HG02840 (cell line): ENCODE measurements around the gene PAPOLA.

ENCODE experiments used
- ATAC-seq: cut with Tn5 transposase; IDR thresholded peaks from one replicate; pipeline ENCODE4 v1.9.1; 2021; ENCODE audit warnings: mild to moderate bottlenecking, moderate library complexity, moderate number of reproducible peaks; ENCODE audit not compliant: unreplicated experiment, low FRiP score

PAPOLA gene

DNA sequence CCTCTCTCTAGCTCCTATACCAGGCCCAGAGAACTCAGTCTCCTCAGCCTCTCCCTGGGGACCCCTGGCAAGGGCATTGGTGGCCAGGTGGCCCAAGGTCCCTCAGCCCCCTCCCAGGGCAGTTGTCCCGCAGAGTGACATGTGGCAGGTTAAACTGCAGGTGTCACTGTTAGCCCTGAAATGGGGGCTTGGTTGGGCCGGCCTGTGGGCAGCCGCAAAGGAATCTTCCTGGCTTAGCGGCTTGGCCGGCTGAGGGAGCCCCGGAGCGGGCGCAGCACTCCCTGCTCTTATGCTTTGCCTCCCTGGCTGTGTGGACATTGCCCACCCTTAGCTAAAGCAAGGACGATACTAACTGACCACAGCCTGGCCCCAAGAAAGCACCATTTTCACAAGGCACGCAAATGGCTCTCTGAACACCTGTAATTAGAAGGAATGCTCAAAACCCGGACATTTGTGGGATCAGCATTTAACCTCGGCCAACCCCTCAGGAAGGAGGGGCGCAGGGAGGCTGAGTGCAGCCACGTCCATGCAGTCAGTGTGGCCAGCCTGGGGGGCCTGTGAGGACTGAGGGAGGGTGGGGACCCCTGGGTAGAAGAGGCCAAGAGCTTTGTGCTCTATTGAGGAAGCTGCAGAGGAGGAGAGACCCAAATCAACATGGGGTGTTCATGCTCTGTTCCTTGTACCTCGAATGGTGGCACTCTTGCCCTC is 82.2 kb downstream of the PAPOLA start:
- no peak for ATAC-seq

DNA sequence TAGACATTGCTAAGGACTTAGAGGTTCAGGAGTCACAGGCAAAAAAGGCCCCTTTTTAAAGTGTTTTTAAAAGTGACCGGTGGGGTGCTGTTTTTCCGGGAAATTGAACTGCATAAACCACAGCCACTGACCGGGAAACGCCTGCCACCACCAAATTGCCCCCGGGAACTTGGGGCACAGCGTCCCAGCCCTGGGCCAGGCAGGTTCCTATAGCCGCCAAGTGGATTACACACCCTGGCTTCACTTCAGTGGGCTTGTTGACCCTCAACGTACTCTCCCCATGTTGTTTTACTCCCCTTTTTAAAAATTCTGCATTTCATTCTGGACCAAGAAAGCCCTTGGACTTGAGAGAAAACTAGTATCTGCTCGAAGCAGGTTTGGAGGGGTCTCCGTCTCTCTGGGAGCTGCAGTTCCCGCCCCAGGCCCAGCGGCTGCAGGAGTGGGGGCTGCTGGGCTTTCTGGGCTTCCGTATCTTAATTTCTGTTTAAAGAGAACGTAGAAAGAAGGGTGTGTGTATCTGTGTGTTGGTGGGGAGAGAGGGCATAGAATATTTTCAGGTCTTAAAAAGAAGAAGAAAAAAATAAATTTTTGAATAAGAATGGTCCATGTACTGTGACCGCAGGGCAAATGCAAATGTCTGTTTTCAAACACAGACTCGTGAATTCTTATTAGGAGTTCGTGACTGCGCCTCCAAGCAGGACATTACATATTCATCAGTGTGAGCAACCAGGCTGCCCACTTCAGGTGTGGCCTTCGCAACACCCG is 82.9 kb downstream of the PAPOLA start:
- ATAC-seq, result no peak

DNA sequence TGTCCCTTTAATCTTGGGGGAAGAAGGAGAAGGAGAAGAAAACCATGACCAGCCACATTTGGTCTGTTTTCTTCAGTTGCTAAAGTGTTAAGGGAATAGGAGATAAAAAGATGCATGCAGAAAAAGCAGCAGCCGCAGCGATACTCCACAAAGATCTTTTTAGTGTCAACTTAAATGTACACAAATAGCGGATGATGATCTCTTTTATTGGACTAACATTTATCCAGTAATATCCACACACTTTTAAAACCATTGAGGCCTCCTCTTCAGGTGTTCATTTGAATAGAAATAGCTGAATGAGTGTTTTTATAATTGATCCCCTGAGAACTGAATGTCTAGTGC is 83.5 kb downstream of the PAPOLA start:
- ATAC-seq, result no peak

- no peak for ATAC-seq
Observed at GRCh38 chr14:96586056-96586455, 83.9 kb downstream of the PAPOLA start.

- ATAC-seq, result no peak
Observed at GRCh38 chr14:96586921-96587822, 85.0 kb downstream of the PAPOLA start.

DNA sequence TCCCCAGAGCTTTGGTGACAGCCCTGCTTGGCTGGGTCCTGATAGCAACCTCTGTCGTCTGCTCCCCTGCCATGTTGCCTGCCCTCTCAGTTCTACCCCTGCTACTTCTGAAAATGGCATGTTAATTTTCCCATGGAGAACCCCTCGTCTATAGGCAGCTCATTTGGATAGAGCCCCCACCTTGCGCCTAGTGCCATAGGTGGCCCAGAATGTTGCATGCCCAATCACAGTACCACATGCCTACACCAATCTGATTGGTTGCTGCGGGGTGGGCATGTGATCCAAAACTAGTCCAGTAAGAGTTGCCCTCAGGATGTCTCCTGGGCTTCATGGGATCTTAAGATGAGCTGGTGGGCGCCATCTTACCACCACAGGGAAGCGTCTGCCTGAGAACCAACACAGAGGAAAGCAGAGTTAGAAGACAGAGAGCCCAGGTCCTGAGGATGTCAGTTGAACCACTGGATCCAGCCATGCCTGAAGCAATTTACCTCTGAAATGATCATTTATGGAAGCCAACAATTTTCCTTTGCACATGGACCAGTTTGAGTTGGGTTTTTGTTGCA is 85.7 kb downstream of the PAPOLA start:
- ATAC-seq, result no peak

DNA sequence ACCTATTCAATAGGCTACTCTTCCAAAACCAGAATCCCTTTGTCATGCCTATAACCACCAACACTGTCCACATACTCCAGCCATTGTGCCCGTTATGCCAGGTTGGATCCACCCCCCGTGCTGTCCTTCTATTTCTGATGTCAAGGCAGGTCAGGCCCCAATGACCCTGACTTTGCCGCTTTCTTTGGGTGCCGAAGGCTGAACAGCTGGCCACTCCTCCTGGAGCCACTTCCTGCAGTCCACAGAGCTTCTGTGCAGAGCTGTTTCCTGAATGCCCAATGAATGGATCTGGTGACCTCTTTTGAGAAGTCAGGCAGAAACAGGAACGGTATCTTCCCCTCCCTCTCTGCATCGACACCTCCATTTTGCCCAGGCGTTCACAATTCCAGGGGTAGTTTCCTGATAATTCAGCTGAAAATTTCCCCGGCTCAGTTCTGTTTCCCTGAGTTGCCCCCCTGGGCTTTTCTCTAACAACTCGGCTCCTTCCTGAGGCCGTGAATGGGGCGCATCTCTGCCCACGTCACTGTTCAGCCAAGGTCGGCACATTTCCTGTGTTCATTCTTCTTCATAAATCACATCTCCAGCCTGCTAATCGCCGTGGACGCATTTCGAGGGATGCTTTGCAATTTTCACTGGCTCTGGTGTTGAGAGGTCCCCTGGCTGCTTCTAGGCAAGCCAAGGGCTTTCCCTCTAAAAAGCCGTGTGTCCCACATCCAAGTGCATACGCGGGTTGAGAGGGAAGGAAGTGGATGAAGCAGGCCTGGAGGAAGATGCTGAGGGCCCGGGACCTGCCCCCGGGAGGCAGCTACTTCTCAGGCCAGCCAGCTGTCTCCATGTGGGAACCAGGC is 86.5 kb downstream of the PAPOLA start:
- ATAC-seq, result no peak

DNA sequence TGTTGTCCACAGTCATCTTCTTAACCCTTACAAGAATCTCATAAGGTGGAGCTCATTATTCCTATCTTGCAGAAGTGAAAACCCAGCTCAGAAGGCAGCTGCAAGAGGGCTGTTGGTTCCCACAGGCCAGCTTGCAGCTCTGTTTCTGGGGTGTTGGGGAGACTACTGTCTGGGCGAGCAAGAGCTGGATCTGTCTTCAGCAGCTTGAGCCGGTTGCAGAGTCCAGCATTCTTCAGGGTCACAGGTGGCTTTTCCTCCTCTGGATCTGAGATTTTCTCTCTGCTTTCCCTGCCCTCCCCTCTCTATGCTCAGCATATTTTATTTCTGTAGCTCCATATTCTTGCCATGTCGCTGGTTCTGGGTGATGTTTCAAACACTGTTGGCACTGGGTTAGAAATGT is 87.4 kb downstream of the PAPOLA start:
- no peak for ATAC-seq

GRCh38 chr14:96590190-96590864 is 88.1 kb downstream of the PAPOLA start:
- ATAC-seq, result no peak

GRCh38 chr14:96592591-96593386 is 90.6 kb downstream of the PAPOLA start:
- peak; percentile 74 for ATAC-seq

- no peak for ATAC-seq
Observed at GRCh38 chr14:96594961-96595360, 92.8 kb downstream of the PAPOLA start.

DNA sequence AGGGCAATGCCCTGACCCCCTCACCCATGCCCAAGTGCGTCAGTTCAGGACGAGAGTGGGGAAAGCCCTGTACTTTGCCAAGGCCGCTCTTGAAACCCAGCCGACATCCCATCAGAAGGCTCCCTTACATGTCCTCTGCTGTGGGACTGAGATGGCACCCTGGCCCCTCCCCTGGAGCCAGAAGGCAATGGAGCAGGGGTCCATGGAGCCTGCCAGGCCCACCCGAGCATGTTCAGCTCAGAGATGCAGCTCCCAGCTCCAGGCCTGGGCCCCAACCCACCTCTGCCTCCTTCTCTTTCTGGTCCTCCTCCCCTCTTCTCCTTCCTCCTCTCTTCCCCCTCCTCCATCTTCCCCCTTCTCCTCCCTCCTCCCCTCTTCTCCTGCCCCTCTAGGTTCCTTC is 95.5 kb downstream of the PAPOLA start:
- ATAC-seq, result no peak

- ATAC-seq, result no peak
Observed at GRCh38 chr14:96598332-96598928, 96.2 kb downstream of the PAPOLA start.

DNA sequence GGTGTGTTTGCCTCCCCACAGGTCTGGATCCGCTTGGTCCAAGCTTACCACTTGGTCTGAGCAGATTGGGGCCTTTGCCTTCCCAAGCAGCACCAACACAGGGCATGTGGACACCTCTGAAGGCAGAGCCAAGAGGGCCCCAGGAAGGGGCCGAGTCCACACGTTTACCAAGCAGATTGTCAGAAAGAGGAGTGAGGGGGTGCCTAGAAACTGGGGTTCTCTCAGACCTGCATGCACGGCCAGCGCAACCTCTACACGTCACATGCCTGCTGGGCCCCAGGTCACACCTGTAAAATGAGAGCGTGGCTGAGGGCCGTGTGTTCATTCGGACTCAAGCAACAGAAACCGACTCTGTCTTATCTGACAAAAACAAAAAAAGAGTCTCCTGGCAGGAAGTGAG is 96.9 kb downstream of the PAPOLA start:
- no peak for ATAC-seq

- no peak for ATAC-seq
Observed at GRCh38 chr14:96602186-96602585, 100.0 kb downstream of the PAPOLA start.

DNA sequence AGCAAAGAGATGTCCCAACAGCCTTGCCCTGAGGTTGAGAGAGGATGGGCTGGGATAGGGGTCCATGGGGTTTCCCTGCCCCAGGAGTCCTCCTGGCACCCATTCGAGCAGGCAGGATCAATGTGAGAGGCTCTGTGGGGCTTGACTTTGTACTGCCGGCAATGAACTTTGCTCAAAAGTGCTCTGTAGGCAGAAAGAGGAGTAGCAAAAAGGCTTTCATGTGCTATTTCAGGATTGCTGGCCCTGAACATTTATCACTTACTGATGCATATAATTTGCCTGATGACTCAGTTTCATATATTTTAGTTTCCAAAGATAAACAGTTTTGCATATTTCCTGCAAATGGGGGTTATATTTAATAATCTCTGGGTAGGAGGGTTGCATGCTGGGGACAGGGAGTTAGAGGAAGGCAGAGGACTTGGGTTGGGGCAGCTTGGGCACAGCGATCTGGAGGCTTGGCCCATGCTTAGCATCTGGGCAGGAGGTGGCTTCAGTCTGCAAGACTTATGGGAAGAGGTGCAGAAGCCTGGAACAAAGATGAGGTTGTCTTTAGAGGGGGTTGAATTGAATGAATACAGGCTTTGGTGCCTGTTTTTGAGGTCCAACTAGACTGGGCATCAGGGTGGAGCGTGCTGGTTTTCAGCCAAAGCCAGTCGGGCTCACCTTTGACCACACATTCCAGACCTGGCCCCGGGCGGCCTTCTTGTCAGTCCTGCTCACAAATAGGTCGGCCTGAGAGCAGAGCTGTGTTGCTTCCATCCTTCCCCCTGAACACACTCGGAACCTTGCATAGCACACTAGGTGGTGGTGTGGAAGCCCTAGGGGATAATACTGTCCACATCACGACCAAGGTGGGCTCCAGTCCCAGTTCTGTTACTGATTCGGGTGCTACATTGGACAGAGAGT is 101.4 kb downstream of the PAPOLA start:
- no peak for ATAC-seq

- ATAC-seq, result no peak
Observed at GRCh38 chr14:96614481-96614881, 112.3 kb downstream of the PAPOLA start.
